ENCODE results near the gene IDNK.

The IDNK gene

GRCh38 chr9:83688921-83689320, 66.0 kb downstream of the IDNK start:
- no peak for TF ChIP-seq CTCF (IDR thresholded peaks at IDR 0.05)
- no peaks in the 10 kb centered on the region for H3K27me3 ChIP-seq
- H3K4me1 ChIP-seq (ENCODE audit: control insufficient read depth in 1 of 2, insufficient read depth in 1 of 2, low read depth in 1 of 2, low read length in 1 of 2) = peaks cover 0 to 4% of the 10 kb centered on the region in 2 experiments
- no peaks in the 10 kb centered on the region for H3K36me3 ChIP-seq
- no peak overlapping the region for H3K27ac ChIP-seq
- no peak overlapping the region for H3K4me3 ChIP-seq (ENCODE audit: low read depth in 1 of 2, low read length in 1 of 2)
- no peaks in the 10 kb centered on the region for H3K9me3 ChIP-seq

GRCh38 chr9:83691492-83691891, 68.5 kb downstream of the IDNK start:
- H3K9me3 ChIP-seq = no peaks in the 10 kb centered on the region
- H3K4me1 ChIP-seq (ENCODE audit: control insufficient read depth in 1 of 2, insufficient read depth in 1 of 2, low read depth in 1 of 2, low read length in 1 of 2) = peaks cover 0 to 4% of the 10 kb centered on the region in 2 experiments
- no peaks in the 10 kb centered on the region for H3K36me3 ChIP-seq
- H3K27ac ChIP-seq = no peak overlapping the region
- no peak for TF ChIP-seq CTCF (IDR thresholded peaks at IDR 0.05)
- no peak overlapping the region for H3K4me3 ChIP-seq (ENCODE audit: low read depth in 1 of 2, low read length in 1 of 2)
- H3K27me3 ChIP-seq = no peaks in the 10 kb centered on the region
